ENCODE results near the gene BLOC1S3.

Gene BLOC1S3

DNA sequence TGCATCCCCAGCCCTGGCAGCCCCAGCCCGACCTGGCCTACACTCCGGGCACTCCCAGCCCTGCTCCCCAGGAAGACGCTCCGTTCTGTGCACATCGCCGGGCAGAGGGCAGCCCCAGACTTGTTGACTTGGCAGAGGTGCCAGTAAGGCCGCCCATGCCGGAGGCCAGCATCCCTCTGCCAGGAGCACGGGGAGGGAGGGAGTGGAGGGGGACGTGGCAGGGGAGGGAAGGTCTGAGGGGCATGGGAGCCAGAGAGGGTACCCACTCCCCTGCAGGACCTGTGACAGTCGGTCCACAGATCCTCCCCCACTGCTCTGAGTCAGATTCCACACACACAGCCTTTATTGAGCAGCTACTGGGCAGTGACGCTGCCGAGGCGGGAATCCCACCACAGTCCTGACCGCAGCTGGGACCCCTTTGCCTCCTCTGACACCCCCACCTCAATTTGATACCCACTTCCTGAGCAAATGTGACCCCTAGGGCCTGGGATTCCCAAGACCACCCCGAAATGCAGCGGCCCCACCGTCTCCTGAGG, 15.9 kb upstream of the BLOC1S3 start:
- DNase-seq = no peak

DNA sequence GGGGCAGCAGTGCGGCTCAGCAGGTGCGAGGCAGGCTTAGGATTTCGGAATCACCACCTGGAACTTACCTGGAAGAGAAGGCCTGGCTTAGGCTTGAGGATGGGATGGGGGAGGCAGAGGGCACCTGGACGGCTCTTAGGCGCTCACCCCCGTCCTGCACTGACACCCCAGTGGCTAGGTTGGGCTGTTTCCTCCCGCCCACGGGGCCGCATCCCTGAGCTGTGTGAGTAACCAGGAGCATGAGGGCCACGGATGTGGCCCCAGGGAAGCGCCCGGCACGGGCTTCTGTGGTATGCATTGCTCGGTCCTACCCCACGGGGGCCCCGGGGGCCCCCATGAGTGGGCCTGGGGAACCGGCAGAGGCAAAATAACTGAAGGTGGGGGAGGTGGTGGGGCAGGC, 15.4 kb upstream of the BLOC1S3 start:
- no peak for DNase-seq

DNA sequence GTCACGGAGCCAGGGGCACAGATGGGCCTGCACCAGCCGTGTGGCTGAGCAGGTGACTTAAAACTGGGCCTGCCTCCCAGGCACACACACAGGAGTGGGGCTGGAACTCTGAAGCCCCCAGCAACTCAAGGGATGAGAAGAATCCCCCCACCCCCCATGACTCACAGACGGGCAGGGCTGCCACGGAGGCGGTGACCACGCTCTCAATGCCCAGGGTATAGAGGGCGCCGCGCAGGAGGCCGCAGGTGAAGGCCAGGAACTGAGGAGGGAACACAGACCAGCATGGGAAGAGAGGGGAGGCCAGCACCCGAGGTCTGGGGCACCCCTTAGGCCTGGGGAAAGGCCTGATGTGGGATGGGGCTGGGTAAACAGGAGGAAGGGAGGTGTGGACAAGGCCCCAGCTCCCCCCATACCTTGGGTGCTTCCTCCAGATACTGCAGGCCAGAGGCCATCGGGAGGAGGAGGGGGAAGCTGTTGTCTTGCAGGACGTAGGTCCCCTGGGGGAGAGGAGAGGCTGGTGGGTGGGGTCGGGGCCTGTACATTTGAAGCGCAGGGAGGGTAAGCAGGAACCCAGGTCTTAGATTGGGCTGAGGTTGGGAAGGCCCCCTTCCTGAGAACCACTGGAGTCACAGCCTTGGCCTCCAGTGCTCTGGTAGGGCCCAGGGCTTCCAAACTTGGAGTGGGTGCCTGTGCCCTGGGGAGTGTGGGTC, 14.7 kb upstream of the BLOC1S3 start:
- DNase-seq = no peak

DNA sequence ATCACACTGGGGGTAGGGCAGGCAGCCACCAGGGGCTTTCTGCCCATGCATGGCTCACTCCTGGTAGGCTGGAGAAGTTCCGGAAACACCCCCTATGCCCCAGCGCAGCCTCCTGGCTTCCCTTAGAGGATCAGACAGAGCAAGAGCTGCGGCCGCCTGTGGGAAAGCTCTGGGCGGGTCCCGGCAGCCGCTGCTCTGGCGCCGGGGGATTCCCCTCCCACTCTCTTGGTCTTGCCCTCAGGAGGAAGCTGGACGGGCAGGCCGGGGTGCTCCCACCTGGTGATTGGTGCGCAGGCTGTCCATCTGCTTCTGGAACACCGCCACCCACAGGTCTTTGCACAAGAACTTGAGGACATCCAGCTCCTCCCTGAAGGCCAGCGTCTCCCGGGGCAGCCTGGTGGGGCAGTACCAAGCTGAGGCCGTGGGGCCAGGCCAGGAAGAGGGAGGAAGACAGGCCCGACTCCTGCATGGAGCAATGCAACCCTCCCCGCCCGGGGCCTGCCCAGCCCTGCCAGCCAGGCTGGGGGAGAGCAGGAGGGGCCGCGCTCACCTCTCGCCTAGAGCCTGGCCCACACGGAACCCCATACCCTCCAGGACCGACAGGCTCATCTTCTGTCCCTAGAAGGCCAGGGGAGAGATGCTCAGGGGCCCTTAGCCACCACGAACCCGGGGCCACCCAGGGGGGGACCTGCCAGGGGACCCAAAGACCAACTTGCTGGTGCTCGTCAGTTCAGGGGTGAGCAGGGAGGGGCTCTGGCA, 13.8 kb upstream of the BLOC1S3 start:
- DNase-seq = peak; percentile 86

DNA sequence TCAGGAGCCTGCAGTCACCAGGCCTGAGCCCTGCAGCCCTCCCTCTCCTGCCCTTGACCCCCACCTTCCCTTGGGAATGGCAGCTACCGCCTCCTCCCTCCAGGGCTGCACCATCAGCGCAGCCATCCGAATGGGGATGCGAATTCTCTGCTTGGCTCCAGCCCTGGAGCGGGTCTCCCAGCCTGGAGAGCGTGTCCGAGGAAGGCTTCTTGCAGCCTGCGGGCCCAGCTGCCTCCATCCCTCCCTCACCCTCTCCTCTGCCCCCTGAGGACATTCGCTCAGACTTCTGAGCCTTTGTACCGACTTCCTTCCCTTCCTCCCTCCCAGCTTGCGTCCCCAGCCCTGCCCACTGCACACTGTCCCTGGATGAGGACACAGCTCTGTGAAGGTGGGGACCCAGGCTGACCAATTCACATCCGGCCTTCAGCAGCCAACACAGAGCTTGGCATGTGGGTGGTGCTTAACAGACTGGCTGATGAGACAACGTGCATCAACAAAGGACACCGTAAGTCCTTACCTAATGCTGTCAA, 11.8 kb upstream of the BLOC1S3 start:
- DNase-seq = peak; percentile 82

DNA sequence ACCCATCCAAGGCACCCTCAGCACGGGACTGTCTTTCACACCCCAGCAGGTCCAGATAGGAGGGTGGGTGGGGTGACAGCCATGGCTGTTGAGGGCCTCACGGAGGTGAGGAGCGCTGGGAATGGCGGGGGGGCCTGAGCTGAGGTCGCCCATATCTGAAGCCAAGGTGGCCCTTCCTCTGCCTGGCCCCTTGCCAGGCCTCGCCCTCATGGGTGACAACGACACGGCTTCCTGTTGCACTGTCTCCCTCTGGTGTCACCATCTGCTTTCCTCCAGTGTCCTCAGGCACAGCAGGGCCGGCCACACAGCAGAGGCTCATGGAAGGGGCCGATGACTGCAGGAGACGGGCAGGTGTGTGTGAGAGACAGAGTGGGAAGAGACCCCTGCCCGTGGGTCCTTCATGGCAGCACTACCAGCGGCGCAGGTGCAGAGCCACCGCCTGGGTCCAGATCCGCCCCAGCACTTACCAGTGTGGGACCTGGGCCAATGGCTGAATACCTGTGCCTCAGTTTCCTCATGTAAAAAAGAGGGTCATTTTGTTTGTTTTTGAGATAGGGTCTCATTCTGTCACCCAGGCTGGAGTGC, 9.7 kb upstream of the BLOC1S3 start:
- DNase-seq = peak; percentile 87

DNA sequence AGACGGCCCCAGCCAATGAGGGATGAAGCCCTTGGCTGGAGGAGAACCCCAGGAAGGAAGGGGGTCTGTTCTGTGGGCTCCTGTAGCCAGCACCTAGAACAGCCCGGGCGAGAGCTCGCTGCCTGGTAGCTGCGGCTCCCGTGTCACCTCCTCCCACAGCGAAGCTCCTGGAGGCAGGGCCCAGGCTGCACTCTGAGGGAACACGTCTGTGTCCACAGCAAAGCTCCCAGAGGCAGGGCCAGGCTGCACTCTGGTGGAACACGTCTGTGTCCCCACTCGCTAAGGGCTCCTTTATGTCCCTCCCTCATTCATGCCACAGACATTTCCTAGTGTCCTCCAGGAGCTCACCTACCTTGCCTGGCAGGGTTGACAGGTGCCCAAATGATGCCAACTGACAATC, 9.0 kb upstream of the BLOC1S3 start:
- DNase-seq = no peak

DNA sequence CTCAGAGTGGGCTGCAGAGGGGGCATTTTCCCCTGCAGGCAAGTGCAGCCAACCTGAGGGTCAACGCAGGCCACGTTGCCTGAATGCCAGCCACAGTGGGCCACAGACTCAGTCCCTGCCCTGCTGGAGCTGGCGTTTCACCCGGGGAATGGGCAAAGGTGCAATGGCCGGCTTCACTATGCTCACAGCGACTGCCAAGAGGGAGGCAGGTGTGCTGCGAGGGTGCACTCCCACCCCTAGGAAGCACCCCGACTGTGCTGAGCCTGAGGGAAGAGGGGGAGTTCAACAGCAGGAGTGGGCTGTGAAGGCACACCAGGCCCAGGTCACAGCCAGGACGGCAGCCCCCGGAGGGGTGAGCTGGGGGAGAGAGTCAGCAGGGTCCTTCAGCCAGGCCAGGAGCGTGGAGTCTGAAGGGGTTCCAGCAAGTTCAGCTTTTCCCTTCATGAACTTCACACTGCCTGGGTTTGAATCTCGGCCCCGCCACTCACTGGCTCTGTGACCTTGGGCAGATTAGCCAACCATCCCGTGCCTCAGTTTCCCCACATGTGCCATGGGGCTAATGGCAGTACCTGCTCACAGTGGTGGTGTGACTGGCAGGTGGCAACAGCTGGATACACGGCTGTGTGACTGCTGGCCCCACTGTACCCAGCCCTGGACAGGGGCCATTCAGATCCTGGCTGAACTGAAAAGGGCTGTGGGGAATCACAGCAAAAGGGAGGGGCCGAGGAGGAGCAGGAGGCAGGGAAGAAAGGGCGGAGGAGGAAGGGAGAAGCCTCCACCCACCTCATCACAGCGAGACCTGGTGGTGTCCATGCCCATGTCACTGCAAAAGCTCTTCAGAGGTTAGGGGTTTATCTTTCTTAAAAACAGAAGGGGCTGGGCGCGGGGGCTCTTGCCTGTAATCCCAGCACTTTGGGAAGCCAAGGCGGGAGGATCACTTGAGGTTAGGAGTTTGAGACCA, 8.2 kb upstream of the BLOC1S3 start:
- DNase-seq = no peak

DNA sequence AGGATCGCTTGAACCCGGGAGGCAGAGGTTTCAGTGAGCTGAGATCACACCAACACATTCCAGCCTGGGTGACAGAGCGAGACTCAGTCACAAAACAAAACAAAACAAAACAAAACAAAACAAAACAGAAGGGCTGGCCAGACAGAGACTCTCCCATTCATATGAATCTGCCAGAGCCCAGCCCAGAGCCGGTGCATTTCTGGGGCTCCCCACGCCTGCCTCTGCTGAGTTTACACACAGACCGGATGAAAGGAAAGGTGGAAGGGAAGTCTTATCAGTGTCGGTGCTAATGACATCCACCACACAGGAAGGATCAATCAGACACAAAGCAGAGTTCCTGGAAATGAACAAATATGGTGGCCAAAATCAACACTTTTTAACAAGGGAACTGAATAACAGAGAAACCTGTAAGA, 7.4 kb upstream of the BLOC1S3 start:
- no peak for DNase-seq

DNA sequence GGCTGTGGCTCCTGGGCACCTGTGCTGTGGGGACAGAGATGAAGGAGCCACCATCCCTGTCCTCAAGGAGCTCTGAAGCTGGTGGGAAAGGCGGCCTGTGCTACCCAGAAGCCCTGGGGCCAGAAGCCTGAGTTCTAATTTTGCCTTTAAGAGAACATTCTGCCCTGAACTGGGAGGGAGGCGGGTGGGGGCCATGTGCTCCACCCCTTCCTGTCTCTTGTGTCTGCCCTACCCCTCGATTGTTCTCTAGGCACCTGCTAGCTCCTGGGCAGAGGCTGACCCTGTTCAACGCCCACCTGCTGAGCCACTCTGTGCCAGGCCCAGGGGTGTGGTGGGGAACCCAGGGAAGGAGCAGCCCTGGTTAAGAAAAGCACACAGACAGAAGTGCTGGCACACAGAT, 6.4 kb upstream of the BLOC1S3 start:
- DNase-seq = no peak

DNA sequence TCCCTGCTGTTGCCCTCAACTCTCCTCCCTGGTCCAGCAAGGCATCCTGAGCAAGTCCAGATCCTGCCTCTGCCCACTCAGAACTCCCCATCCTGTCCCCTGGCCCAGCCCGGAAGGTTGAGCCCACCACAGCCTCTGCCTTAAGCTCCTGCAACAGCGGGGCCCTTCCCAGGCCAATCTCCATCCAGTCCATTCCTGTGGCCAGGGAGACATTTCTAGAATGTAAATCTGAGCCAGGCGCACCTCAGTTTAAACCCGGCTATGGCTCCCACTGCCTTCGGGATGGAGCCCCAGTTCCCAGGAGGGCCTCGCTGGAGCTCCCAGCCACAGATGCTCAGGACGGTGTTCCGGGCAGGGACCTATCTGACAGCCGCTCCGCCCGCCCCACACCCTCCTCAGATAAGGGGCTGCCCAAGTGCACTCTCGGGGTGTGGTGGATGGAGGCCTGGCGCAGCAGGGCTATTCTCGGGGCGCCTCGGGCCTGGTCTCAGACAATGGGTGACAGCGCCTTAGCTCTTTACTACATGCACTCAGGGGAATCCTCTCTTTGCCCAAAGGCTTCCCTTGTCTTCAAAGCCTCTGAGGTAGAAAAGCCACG, 5.9 kb upstream of the BLOC1S3 start:
- no peak for DNase-seq

DNA sequence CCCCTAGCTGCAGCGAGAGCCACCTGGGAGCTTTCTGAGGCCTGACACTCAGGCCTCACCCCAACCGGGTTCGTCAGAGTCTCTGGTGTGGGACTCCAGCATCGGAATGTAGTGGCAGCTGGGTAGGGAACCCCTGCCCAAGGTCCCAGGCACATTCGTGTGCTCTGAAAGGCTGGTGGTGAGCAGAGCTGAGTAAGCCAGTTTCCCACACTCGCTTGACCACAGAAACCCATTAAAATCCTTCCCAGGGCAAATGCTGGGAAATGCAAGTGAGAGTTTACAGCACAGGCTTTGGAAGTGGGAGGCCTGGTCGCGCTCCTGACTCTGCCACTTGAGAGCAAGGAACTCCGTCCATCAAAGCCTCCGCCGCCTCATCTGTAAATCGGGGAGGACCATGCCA, 4.8 kb upstream of the BLOC1S3 start:
- no peak for DNase-seq

DNA sequence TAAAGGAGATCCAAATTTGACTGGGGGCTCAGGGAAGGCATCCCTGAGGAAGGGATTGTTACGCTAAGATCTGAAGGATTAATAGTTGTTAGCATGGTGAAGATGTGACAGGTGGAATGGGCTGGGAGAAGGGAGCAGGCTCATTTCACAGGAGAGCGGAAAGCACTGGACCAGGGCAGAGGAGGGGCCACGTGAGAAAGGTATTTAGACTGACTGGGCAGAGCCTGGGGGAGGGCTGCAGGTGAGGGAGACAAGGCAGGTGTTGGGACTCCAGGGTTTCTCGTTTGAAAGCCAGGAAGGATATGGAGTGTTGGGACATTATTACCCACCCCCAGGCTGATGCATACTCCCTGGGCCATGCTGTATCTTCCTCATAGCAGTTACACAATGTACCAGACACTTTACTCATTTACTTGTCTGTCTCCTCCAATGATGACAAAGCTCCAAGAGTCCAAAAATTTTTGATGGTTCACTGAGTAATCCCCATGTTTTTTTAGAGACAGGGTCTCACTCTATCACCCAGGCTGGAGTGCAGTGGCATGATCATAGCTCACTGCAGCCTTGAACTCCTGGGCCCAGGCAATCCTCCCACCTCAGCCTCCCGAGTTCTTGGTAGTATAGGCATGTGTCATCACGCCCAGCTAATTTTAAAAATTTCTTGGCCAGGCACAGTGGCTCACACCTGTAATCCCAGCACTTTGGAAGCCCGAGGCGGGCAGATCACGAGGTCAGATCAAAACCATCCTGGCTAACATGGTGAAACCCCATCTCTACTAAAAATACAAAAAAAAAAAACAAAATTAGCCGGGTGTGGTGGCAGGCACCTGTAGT, 2.9 kb upstream of the BLOC1S3 start:
- DNase-seq = peak; percentile 45

DNA sequence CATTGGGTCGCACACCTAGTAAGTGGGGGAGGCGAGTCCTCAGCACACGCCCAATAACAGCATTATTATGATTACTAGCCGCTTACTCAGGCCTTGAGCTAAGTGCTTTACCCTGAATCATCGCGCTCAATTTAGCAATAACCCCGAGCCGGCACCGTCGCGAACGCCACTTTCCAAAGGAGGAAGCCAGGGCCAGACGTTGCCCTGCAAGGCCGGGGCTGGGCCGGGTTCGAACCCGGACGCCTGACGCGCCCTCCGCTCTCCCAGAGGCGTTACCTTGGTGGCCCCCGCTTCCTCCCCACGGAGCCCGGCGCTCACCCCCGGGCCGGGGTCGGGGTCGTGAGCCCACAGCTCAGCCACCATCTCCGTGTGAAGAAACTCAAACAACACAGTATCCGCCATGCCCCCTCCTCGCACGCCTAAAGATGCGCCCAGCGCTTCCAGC, 745 bp upstream of the BLOC1S3 start, which contains the start of gene TRAPPC6A:
Gene TRAPPC6A, minus strand, starts transcription at position 421 of the 445 bp plus-strand sequence. Its CDS starts 19 bp downstream, at position 402.
- no peak for DNase-seq

DNA sequence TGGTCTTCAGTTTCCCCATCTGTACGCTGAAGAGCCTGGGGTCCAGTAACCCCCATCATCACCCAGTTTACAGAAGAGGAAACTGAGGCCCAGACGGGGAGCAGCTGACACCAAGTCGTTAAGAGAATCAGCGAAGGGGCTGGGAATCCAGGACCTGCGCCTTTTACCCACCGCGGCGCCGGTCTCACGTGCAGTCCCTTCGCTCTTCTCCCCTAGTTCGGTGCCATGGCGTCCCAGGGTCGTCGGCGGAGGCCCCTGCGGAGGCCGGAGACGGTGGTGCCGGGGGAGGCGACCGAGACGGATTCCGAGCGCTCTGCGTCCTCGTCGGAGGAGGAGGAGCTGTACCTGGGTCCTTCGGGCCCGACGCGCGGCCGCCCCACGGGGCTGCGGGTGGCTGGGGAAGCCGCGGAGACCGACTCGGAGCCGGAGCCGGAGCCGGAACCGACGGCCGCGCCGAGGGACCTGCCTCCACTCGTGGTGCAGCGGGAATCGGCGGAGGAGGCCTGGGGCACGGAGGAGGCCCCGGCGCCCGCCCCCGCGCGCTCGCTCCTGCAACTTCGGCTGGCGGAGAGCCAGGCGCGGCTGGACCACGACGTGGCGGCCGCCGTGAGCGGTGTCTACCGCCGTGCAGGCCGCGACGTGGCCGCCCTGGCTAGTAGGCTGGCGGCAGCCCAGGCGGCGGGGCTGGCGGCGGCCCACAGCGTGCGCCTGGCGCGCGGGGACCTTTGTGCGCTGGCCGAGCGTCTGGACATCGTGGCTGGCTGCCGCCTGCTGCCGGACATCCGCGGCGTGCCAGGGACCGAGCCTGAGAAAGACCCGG, 698 bp downstream of the BLOC1S3 start:
- DNase-seq = no peak

DNA sequence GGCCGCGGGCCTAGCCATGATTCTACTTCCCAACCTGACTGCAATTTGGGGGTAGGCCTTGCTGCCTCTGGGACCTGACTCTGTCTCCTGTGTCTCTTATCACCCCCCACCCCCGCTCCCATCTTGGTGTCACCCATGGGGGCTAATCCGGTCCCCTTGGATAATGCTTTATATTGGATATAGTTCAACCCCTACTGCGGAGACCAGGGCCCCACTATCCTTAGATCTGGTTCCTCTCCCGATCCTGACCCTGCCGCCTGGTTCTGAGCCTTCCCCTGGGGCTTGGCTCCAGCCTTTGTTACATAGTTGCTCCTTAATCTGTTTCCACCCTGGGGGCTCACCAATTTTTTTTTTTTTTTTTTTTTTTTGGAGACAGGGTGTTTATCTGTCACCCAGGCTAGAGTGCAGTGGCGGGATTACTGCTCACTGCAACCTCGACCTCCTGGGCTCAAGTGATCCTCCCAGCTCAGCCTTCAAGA, 1.3 kb downstream of the BLOC1S3 start:
- DNase-seq = no peak

DNA sequence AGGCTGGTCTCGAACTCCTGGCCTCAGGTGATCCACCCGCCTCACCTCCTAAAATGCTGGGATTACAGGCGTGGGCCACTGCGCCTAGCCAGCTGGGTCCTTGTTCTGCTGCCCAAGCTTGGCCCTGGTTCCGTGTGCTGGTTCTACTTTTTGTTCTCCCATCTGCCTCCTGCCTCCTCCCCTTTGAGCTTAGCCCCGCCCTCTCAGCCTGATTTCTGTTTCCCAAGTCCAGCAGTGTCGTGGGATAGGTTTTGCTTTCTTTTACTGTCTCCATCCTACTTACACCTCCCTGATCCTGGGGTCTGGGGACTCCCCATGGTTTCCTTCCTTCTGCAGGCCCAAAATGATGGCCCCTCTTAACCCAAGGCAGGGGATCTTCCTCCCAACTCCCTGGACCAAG, 2.4 kb downstream of the BLOC1S3 start:
- no peak for DNase-seq

DNA sequence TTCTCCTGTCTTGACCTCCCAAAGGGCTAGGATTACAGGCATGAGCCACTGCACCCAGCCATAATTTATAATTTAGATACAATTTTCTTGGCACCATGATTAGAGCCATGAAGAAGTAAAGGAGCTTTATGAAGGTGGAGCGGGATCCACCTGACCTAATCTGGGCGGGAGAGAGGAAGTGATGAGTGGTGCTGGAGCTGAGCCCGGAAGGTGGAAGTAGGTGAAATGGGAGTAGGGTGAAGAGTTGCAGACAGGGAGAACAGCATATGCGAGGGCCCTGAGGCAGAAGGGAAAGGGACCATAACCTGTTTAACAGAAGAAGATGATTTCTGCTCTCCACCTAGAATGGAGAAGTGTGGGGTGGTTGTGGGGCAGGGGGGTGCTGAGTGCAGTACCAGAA, 4.2 kb downstream of the BLOC1S3 start:
- no peak for DNase-seq

DNA sequence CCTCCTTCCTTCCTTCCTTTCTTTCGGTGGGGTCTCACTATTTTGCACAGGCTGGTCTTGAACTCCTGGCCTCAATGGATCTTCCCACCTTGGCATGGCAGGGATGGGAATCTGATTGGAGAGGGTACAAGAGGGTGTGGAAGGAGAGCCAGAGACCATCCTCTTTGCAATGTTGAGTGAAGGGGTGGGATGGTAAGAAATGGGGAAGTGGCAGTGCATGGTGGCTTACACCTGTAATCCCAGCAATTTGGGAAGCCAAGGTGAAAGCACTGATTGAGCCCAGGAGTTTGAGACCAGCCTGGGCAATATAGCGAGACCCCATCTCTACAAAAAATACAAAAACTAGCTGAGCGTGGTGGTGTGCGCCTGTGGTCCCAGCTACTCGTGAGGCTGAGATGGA, 5.5 kb downstream of the BLOC1S3 start:
- no peak for DNase-seq

Measured in NCI-H510A (cell line).